ENCODE measurements around the gene GLT1D1.

The GLT1D1 gene

DNA sequence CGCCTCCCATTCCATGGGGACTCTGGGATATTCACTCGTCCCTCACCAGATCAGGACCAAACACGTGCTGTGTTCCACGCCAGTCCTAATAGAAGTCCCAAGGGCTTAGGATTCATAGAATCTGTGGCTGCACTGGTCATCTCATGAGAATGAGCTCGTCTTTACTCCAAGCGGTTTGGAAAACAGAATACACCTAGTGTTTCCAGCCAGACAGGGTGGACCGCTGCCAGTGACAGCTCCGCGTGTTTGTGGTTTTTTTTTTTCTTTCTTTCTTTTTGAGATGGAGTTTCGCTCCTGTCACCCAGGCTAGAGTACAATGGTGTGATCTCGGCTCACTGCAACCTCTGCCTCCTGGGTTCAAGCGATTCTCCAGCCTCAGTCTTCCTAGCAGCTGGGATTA, 75.1 kb downstream of the GLT1D1 start:
- TF ChIP-seq, protein P1, sequence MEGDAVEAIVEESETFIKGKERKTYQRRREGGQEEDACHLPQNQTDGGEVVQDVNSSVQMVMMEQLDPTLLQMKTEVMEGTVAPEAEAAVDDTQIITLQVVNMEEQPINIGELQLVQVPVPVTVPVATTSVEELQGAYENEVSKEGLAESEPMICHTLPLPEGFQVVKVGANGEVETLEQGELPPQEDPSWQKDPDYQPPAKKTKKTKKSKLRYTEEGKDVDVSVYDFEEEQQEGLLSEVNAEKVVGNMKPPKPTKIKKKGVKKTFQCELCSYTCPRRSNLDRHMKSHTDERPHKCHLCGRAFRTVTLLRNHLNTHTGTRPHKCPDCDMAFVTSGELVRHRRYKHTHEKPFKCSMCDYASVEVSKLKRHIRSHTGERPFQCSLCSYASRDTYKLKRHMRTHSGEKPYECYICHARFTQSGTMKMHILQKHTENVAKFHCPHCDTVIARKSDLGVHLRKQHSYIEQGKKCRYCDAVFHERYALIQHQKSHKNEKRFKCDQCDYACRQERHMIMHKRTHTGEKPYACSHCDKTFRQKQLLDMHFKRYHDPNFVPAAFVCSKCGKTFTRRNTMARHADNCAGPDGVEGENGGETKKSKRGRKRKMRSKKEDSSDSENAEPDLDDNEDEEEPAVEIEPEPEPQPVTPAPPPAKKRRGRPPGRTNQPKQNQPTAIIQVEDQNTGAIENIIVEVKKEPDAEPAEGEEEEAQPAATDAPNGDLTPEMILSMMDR (IDR thresholded peaks at IDR 0.05; ENCODE audit: low read depth, low read length, missing control alignments) = no peak
- no peak overlapping the region for H3K4me3 ChIP-seq (ENCODE audit: low read depth, low read length)
- in situ Hi-C loops (cut with HindIII; ENCODE audit: low sequenced_read_pairs) = no loop called here
- DNase-seq (ENCODE audit: low read depth) = no peak

DNA sequence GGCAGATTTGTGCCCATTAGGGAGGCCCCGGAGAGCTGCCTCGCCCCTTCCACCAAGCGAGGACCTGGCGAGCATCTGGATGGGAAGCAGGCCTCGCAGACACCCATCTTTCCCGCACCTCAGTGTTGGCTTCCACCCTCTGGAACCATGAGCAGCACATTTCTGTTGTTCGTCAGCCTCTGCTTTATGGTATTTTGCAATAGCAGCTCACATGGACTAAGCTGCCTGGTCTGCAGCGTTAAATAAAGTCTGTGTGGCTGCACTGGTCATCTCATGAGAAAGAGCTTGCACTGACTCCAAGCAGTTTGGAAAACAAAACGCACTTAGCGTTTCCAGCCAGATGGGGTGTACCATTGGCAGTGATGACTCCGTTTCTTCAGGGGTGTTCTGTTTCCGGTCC, 75.8 kb downstream of the GLT1D1 start:
- H3K4me3 ChIP-seq (ENCODE audit: low read depth, low read length) = no peak overlapping the region
- in situ Hi-C loops (cut with HindIII; ENCODE audit: low sequenced_read_pairs) = no loop called here
- TF ChIP-seq, protein P1 (IDR thresholded peaks at IDR 0.05; ENCODE audit: low read depth, low read length, missing control alignments) = no peak
- DNase-seq (ENCODE audit: low read depth) = no peak

DNA sequence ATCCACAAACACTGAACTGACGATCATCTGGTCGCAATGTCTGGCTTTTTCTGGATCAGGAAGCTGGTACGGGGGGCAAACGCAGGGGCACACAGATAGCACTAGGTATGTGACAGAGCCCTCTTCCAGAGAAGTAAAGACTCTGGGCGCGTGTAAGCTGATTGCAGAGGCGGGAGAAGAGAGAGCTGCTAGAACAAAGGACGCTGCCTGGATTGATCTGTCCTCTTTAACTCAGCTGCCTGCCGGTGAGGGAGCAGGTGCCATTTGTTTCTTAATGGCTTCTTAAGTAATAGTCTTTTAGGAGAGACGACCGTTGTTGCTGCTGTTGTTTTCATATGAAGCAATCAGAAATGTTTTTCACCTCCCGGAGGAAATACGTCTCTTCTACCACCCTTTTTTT, 77.3 kb downstream of the GLT1D1 start:
- in situ Hi-C loops (cut with HindIII; ENCODE audit: low sequenced_read_pairs) = no loop called here
- no peak overlapping the region for H3K4me3 ChIP-seq (ENCODE audit: low read depth, low read length)
- DNase-seq (ENCODE audit: low read depth) = no peak
- TF ChIP-seq, protein P1 (IDR thresholded peaks at IDR 0.05; ENCODE audit: low read depth, low read length, missing control alignments) = no peak

DNA sequence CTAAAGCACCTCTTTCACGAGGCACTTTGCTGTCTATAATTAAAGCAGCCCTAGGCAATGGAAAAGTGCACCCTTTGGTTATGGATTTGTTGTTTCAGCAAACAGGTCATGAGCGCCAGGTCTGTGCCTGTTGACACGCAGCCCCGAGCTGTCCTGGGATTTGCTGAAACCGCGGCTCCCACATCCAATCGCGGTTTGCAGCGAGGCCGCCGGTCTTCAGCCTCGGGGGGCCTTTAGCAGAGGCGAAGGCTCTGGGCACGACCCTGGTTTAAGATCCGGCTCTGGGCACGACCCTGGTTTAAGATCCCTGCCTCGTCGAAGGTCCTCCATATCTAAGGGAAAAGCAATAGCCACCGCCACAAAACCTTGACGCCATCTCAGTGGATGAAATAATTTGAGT, 79.2 kb downstream of the GLT1D1 start:
- H3K4me3 ChIP-seq (ENCODE audit: low read depth, low read length) = no peak overlapping the region
- TF ChIP-seq, protein P1 (IDR thresholded peaks at IDR 0.05; ENCODE audit: low read depth, low read length, missing control alignments) = no peak
- DNase-seq (ENCODE audit: low read depth) = no peak
- in situ Hi-C loops (cut with HindIII; ENCODE audit: low sequenced_read_pairs) = no loop called here

DNA sequence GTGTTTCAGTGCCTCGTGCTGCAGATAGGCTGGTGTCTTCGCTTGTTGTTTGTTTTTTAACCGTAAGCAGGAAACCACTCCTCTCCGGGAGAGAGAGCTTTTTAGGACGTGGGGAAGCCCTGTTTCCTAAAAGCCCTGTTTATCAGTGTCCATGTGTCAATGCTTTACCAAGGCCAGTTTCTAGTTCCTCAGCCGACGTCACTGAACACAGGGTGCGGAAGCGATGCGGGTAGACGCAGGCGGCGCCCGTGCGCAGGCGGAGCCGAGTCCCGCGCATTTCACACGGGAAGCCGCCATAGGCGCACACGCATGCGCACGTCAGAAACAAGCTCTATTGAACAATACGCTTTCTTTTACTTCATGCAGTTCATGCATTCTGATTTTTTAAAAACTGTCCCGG, 79.8 kb downstream of the GLT1D1 start:
- in situ Hi-C loops (cut with HindIII; ENCODE audit: low sequenced_read_pairs) = no loop called here
- TF ChIP-seq, protein P1 (IDR thresholded peaks at IDR 0.05; ENCODE audit: low read depth, low read length, missing control alignments) = no peak
- no peak for DNase-seq (ENCODE audit: low read depth)
- no peak overlapping the region for H3K4me3 ChIP-seq (ENCODE audit: low read depth, low read length)

DNA sequence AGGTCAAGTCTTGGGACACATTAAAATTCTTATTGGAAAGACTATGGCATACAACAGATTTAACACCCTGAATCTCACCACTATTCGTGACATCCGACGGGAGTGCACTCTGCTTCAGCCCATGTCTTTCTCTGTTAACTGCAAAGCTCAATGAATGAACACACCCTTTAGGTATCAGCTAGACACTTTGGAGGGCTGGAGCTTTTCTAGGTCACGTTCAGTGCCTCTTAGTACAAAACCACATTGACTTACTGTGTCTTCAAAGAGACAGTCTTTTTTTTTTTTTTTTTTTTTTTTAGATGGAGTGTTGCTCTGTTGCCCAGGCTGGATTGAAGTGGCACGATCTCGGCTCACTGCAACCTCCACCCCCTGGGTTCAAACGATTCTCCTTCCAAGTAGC, 80.6 kb downstream of the GLT1D1 start:
- in situ Hi-C loops (cut with HindIII; ENCODE audit: low sequenced_read_pairs) = no loop called here
- no peak for DNase-seq (ENCODE audit: low read depth)
- H3K4me3 ChIP-seq (ENCODE audit: low read depth, low read length) = no peak overlapping the region
- TF ChIP-seq, protein P1 (IDR thresholded peaks at IDR 0.05; ENCODE audit: low read depth, low read length, missing control alignments) = no peak

DNA sequence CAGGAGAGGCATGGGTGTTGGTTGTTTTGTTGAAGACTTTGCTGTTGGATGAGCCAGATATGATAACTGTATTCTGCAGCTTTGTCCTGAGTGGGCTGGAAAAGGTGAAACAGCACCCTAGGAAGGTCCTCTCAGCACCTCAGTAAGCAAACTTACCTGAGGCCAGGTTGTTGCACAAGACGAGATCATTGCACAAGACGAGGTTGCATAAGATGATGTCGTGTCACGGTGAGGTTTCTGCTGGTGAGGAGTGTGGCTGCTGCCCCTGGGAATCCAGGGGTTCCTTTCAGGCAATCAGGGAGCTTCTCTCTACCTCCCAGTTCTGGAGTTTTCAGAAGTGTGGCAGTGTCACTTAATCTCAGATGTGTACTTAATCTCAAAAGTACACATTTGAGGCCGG, 85.6 kb downstream of the GLT1D1 start:
- H3K4me3 ChIP-seq (ENCODE audit: low read depth, low read length) = no peak overlapping the region
- no peak for DNase-seq (ENCODE audit: low read depth)
- in situ Hi-C loops (cut with HindIII; ENCODE audit: low sequenced_read_pairs) = no loop called here
- TF ChIP-seq, protein P1 (IDR thresholded peaks at IDR 0.05; ENCODE audit: low read depth, low read length, missing control alignments) = no peak
